Lower lobe of right lung (tissue), 2 donors: Measurements from ENCODE around the gene HIBCH. TPM values are rescaled to one million over a fixed set of nuclear protein-coding genes. Genes with fewer than 3 reads are reported as not detected.

ENCODE experiments used
- ATAC-seq, 2 donors: fragments of 200-7000 bp; cut with Tn5 transposase; one replicate each; pipeline ENCODE4 v1.9.1; 2020 to 2022; ENCODE audit warnings: mild to moderate bottlenecking in 2 of 2, moderate library complexity in 2 of 2
- DNase-seq: peaks from one replicate; pipeline ENCODE4 v3.0.0-alpha.2; 2020
- H3K27ac ChIP-seq: fragments of 200-600 bp; one replicate; pipeline ENCODE4 v1.8.0; 2022
- H3K27me3 ChIP-seq: fragments of 200-600 bp; one replicate; pipeline ENCODE4 v1.8.0; 2022; ENCODE audit warnings: low read depth
- H3K36me3 ChIP-seq: fragments of 200-600 bp; one replicate; pipeline ENCODE4 v1.8.0; 2022; ENCODE audit warnings: mild to moderate bottlenecking
- H3K4me1 ChIP-seq: fragments of 200-600 bp; one replicate; pipeline ENCODE4 v1.8.0; 2022
- H3K4me3 ChIP-seq: fragments of 200-600 bp; one replicate; pipeline ENCODE4 v1.8.0; 2022; ENCODE audit warnings: mild to moderate bottlenecking
- H3K9me3 ChIP-seq: fragments of 200-600 bp; one replicate; pipeline ENCODE4 v1.8.0; 2022
- intact Hi-C: fragments of 100-400 bp; cut with DNase I; formaldehyde crosslinking; loops from one replicate; pipeline ENCODE4 v1.11.0; 2022
- total RNA-seq: library from RNA; stranded (reverse); fragmentation: NEBNext Ultra II Directional; extraction: Animal tissue kit (Norgen Biotek cat#: 25700); gene quantifications from one replicate; pipeline ENCODE4 v1.2.1, GENCODE V29; 2021
- TF ChIP-seq, protein P1 (sequence below): fragments of 200-600 bp; IDR thresholded peaks from one replicate; pipeline ENCODE4 v1.8.0; 2022; ENCODE audit warnings: antibody characterized with exemption, mild to moderate bottlenecking
- donor health status: DM: no; HTN: yes; CAD: no; lungs with severe emphysema.

Gene HIBCH
- total RNA-seq, 1 donor from 2014 or later, result 24.3 TPM

DNA sequence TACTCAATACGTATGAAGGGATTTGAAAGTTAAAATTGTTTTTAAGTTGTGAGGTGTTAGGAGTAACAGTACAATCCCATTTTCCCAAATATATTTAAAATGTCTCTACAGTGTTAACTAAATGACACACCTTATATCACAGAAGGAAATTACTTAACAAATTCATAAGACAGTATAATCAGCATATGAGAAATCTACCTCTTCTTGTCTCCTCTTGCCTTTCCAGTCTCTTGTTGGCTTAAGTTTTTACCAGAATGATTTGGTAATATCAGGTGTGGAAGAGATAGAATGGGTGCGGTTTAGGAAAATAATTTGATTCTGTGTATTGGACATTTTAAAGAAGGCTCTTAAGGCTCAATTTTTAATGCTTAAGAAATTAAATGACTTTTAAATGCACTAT is 14.3 kb upstream of the HIBCH start:
- H3K36me3 ChIP-seq, result no peaks in the 10 kb centered on the region
- ATAC-seq, result no peak
- TF ChIP-seq, protein P1, sequence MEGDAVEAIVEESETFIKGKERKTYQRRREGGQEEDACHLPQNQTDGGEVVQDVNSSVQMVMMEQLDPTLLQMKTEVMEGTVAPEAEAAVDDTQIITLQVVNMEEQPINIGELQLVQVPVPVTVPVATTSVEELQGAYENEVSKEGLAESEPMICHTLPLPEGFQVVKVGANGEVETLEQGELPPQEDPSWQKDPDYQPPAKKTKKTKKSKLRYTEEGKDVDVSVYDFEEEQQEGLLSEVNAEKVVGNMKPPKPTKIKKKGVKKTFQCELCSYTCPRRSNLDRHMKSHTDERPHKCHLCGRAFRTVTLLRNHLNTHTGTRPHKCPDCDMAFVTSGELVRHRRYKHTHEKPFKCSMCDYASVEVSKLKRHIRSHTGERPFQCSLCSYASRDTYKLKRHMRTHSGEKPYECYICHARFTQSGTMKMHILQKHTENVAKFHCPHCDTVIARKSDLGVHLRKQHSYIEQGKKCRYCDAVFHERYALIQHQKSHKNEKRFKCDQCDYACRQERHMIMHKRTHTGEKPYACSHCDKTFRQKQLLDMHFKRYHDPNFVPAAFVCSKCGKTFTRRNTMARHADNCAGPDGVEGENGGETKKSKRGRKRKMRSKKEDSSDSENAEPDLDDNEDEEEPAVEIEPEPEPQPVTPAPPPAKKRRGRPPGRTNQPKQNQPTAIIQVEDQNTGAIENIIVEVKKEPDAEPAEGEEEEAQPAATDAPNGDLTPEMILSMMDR, result no peak
- no peaks in the 10 kb centered on the region for H3K9me3 ChIP-seq
- H3K4me3 ChIP-seq, result no peak overlapping the region
- intact Hi-C loops, result no loop called here
- no peaks in the 10 kb centered on the region for H3K27me3 ChIP-seq
- H3K4me1 ChIP-seq, result no peaks in the 10 kb centered on the region
- no peak for DNase-seq
- H3K27ac ChIP-seq, result peak overlapping the region; percentile 41

DNA sequence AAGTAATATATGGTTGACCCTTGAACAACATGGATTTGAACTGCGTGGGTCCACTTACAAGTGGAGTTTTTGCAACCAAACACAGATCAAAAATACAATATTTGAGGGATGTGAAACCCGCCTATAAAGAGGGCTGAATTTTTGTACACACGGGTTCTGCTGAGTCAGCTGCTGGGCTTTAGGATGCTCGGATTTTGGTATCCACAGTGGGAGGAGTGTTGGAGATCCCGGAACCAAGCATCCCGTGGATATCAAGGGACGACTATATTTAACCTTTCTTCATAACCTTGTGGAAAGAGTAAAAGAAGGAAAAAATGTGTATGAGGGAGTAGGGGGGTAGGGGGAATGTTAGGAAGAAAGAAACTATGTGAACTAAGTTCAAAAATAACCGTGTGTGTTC is 13.8 kb upstream of the HIBCH start:
- H3K4me3 ChIP-seq, result no peak overlapping the region
- H3K27me3 ChIP-seq, result no peaks in the 10 kb centered on the region
- no peaks in the 10 kb centered on the region for H3K36me3 ChIP-seq
- H3K27ac ChIP-seq, result peak overlapping the region; percentile 41
- TF ChIP-seq, protein P1, result no peak
- no peaks in the 10 kb centered on the region for H3K4me1 ChIP-seq
- DNase-seq (no peak), ATAC-seq (no peak)
- intact Hi-C loops, result no loop called here
- no peaks in the 10 kb centered on the region for H3K9me3 ChIP-seq

DNA sequence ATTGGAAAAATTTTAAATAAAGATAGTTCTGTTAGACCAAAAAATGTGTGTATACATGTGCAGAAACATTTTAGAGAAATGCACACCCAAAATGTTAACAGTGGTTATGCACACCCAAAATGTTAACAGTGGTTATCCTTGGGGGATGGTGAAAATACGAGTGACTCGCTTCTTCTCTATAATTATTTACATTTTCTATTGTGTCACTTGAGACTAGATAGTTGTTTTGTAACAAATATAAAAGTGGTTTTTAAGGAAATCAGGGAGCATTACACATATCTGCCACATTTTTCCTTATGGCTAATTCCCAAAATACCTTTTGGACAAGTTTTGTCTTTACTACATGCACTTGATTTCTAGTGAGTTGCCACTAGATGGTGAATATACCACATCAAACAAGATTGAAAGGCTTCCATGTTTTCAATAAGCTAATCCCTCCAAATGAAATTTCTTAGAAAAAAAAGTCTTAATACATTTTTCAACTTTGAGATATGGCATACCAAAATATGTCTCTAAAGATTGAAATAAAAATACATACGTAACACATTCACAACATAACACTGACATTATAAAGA is 9.0 kb upstream of the HIBCH start:
- intact Hi-C loops, result no loop called here
- TF ChIP-seq, protein P1, result peak; percentile 21
- no peaks in the 10 kb centered on the region for H3K27me3 ChIP-seq
- ATAC-seq (no peak), DNase-seq (no peak)
- H3K4me3 ChIP-seq, result no peak overlapping the region
- no peak overlapping the region for H3K27ac ChIP-seq
- no peaks in the 10 kb centered on the region for H3K9me3 ChIP-seq
- H3K4me1 ChIP-seq, result no peaks in the 10 kb centered on the region
- H3K36me3 ChIP-seq, result no peaks in the 10 kb centered on the region

DNA sequence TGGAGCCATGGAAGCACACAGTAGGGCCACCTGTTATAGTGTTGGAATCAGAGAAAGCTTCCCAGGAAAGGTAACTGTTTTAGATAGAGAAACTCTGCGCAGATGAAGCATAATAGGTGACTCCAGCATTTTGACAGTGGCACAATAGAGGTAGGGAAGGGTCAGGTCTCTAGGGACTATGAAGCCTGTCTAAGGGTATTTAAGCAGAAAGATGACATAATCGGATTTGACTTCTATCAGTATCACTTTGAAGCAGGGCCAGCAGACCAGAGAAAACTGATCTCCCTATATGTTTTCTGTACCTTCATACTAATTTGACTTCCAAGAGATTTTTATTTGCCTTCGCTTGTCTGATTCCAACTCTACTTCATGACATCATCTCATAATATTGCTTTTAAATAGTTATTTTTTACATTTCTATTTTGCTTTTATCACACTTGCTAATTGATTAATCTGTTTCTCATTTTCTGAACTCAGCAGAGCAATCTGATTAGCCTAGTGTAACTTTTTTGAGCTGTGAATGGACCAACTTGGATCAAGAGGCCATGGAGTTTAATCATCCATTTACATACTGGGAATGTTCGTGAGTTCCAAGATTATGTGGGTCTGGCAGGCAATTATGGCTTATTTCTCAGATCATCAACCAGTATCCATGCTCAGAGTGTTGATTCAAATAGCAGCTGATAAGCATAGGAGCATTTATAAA is 8.4 kb upstream of the HIBCH start:
- H3K4me3 ChIP-seq, result no peak overlapping the region
- TF ChIP-seq, protein P1, result no peak
- no peak for ATAC-seq

DNA sequence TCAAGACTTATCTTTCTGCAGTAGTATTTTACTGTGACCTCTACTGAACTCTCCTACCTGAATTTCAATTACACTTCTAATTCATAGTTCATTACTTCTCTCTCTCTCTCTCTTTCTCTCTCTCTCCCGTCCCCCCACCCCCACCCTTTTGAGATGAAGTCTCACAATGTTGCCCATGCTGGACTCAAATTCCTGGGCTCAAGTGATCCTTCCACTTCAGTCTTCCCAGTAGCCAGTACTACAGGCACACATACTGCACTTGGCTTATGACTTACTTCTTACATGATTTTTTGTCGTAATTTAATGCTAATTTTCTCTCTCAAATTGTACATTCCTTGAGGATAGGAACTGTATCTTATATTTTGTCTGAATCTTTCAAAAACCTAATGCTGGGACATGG is 6.0 kb upstream of the HIBCH start:
- H3K4me1 ChIP-seq, result peaks cover under 1% of the 10 kb centered on the region
- H3K36me3 ChIP-seq, result no peaks in the 10 kb centered on the region
- H3K9me3 ChIP-seq, result no peaks in the 10 kb centered on the region
- ATAC-seq (no peak), DNase-seq (no peak)
- intact Hi-C loops, result no loop called here
- H3K27ac ChIP-seq, result no peak overlapping the region
- TF ChIP-seq, protein P1, result no peak
- no peak overlapping the region for H3K4me3 ChIP-seq
- H3K27me3 ChIP-seq, result no peaks in the 10 kb centered on the region

More for the DNA sequence above, 8.4 kb upstream of the HIBCH start:
- Histone ChIP-seq H3K36me3 (no peaks in the 10 kb centered on the region), H3K27me3 (no peaks in the 10 kb centered on the region), H3K9me3 (no peaks in the 10 kb centered on the region), H3K4me1 (no peaks in the 10 kb centered on the region), H3K27ac (no peak overlapping the region)
- intact Hi-C loops, result no loop called here
- no peak for DNase-seq
